Measurements from ENCODE around the gene CDK8.

- TF ChIP-seq CTCF (IDR thresholded peaks at IDR 0.05): no peak
- TF ChIP-seq POLR2A (IDR thresholded peaks at IDR 0.05): no peak
Observed at GRCh38 chr13:26406791-26407190, 152.9 kb downstream of the CDK8 start.

Data from tibial nerve (tissue), 3 donors.